ENCODE data around the gene SULT1B1.

DNA sequence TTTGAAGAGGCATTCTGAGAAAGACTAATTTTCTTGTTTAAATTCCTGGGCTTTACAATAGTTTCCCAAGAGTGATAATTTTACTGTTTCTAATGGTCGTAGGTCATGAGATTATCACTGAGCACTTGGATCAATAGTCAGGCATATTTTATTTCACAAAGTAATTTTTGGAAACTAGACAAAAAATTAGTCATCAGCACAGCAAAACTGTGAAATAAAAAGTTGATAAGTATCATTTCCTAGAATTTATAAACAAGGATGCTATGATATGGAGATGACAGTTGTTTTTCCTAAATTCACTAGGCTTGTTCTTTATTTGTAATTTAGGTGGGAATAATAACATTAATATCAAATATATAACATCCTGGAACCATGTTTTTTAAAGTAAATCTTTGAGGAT, 33.0 kb downstream of the SULT1B1 start:
- TF ChIP-seq, protein P1, sequence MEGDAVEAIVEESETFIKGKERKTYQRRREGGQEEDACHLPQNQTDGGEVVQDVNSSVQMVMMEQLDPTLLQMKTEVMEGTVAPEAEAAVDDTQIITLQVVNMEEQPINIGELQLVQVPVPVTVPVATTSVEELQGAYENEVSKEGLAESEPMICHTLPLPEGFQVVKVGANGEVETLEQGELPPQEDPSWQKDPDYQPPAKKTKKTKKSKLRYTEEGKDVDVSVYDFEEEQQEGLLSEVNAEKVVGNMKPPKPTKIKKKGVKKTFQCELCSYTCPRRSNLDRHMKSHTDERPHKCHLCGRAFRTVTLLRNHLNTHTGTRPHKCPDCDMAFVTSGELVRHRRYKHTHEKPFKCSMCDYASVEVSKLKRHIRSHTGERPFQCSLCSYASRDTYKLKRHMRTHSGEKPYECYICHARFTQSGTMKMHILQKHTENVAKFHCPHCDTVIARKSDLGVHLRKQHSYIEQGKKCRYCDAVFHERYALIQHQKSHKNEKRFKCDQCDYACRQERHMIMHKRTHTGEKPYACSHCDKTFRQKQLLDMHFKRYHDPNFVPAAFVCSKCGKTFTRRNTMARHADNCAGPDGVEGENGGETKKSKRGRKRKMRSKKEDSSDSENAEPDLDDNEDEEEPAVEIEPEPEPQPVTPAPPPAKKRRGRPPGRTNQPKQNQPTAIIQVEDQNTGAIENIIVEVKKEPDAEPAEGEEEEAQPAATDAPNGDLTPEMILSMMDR (IDR thresholded peaks at IDR 0.05), result no peak
- TF ChIP-seq POLR2AphosphoS5 (IDR thresholded peaks at IDR 0.05), result no peak

Data from breast epithelium (tissue), 3 donors.